ENCODE measurements around the gene AXIN2. TPM values are rescaled to one million over a fixed set of nuclear protein-coding genes. Genes with fewer than 3 reads are reported as not detected.

AXIN2 gene
- total and polyA plus RNA-seq, 10 of the 15 experiments (the other 5 are each of a cell fraction or from before 2014, with no cell fraction given) = 0.47 to 7.8 (median 3.1) TPM

DNA sequence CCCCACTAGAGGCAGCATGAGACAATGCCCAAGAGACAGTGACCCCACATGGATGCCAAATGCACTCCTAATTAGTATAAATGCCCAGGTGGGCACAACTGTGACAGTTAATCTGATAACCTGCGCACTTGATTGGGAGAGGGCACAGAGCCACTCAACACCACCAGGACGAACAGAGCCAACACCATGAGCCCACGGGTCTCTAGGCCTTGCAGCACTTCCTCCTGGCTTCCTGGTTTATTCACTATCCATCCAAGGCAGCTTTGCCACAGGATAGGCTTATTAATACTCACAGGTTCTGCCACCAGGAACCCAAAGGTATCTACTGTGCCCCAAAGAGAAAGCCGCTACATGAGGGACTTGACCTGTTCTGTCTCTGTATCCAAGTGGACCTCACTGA, 14.9 kb downstream of the AXIN2 start (continued):
- TF ChIP-seq SKIL (IDR thresholded peaks at IDR 0.05; ENCODE audit: low read depth, poor library complexity, severe bottlenecking) (no peak), KAT2A (conservative IDR thresholded peaks at IDR 0.05; ENCODE audit: control insufficient read depth, low read depth, low read length) (no peak)

- no peak for TF ChIP-seq RUNX3 (IDR thresholded peaks at IDR 0.05; ENCODE audit: low read length)
- no peak for TF ChIP-seq NR2C2 (IDR thresholded peaks at IDR 0.05; ENCODE audit: borderline replicate concordance, control insufficient read depth, insufficient read length, low read depth)
- TF ChIP-seq ATF2 (IDR thresholded peaks at IDR 0.05; ENCODE audit: low read length) = no peak
- no peak for TF ChIP-seq MLLT1 (IDR thresholded peaks at IDR 0.05)
- no peak for TF ChIP-seq TBL1XR1 (IDR thresholded peaks at IDR 0.05; ENCODE audit: low read depth, low read length)
- Histone ChIP-seq H3K9ac (ENCODE audit: control insufficient read depth, insufficient read depth, low read length) (no peak overlapping the region), H3K36me3 (ENCODE audit: control insufficient read depth in 2 of 2, insufficient read depth in 2 of 2, low read length in 1 of 2) (no peaks in the 10 kb centered on the region; a peak in 2 of 4 replicates), H3K9me3 (replicated peaks; ENCODE audit: control insufficient read depth, insufficient read depth, low read length) (no peaks in the 10 kb centered on the region), H3K4me2 (ENCODE audit: control insufficient read depth, insufficient read depth) (no peak overlapping the region), H3K27me3 (replicated peaks in 1 of 2; ENCODE audit: control insufficient read depth in 2 of 2, insufficient read depth in 2 of 2, low read length in 1 of 2) (no peaks in the 10 kb centered on the region), H3K4me3 (no peak overlapping the region), H3K79me2 (ENCODE audit: control insufficient read depth, insufficient read depth, low read length) (no peaks in the 10 kb centered on the region), H2AFZ (ENCODE audit: control insufficient read depth, low read depth, low read length) (no peak overlapping the region), H4K20me1 (ENCODE audit: control insufficient read depth, insufficient read depth) (no peaks in the 10 kb centered on the region), H3K27ac (ENCODE audit: control insufficient read depth, insufficient read depth) (no peak overlapping the region), H3K4me1 (ENCODE audit: control insufficient read depth, insufficient read depth, low read length) (no peaks in the 10 kb centered on the region)
- DNase-seq (ENCODE audit: low read depth, low spot score) (no peak), ATAC-seq (no peak), FAIRE-seq (no peak)
- RAD21 ChIA-PET (ENCODE audit: unreplicated experiment) = no interaction called here
- CTCF ChIA-PET = interaction anchor here (1.0 kb wide), 1 partner anchor 11 kb away, joined by 3 read pairs; no protein-coding TSS in a partner anchor
- no TSS peak for BruUV-seq (replicated peaks)
- in situ Hi-C loops (cut with MboI) = no loop called here
- 69% methylated on average over 16 of the region's 17 CpGs for WGBS (ENCODE audit: insufficient coverage, insufficient replicate concordance, low lambda C conversion rate, missing lambda C conversion rate)
- POLR2A ChIA-PET = no interaction called here
- intact Hi-C loops (cut with micrococcal nuclease; ENCODE audit: unreplicated experiment) = no loop called here
- SMC1A ChIA-PET (ENCODE audit: uncharacterized antibody, unreplicated experiment) = no interaction called here
Observed at GRCh38 chr17:65545705-65546523, 15.5 kb downstream of the AXIN2 start.
